DMS153 treated with DMSO at 0.1 percent for 48 hours (cell line): ENCODE data around the gene PNMA6F.
"Not testable (repeated sequence)": the region's sequence is repeated elsewhere in the genome, so short reads cannot be mapped to it uniquely, and the experiment has no call there.

Experiments
- DNase-seq: peaks from one replicate; lab custom pipeline; 2025; ENCODE audit not compliant: unreplicated experiment; lab: John Stamatoyannopoulos, UW

The PNMA6F gene

GRCh38 chrX:153336121-153336894, 14.7 kb upstream of the PNMA6F start:
- DNase-seq, result no peak

DNA sequence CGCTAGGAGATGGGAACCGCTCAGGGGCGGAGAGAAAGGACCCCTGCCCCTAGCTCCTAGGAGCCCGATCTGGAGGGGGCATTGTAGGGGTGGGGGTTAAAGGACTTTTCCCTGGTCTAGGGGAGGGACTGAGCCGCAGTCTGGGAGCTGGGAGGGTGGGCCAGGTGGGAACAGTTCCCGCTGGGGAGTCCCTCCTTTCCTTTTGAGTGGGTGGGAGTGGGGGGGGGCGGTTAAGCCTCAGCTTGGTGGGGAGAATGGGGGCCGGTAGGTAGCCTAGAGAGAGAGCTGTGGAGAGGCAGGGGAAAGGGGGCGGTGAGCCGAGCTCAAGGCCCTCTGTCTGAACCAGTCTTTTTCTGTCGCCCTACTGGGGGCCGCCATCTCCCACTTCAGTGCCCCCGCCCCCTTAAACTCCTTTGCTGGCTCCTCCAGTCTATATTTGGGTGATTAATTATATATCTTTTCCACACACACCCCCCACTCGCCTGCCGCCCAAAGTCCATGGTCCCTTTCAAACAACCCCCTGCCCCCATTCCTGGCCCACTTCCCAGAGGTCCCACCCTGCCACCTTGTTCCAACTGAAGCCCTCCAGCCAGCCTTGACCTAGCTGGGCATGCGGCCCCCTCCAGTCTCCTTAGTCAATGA, 13.2 kb upstream of the PNMA6F start:
- DNase-seq, result no peak

- DNase-seq, result peak; percentile 58
These were observed 12.5 kb upstream of the PNMA6F start, which contains the start of gene ZNF275 for GRCh38 chrX:153333821-153334653. Gene ZNF275, plus strand, starts transcription at chrX:153334153. Its CDS starts 2,527 bp downstream, at chrX:153336680.

DNA sequence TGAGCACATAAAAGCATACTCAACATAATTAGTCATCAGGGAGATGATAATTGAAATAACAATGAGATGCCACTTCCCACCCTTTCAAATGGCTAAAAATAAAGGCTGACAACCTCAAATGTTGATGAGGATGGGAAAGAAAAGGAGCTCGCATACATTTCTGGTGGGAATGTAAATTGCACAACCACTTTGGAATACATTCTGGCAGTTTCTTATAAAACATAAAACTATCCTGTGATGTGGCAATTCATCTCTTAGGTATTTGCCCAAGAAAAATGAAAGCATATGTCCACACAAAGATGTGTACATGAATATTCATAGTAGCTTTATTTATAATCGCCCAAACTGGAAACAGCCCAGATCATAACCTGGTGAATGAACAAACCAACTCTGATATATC, 11.7 kb upstream of the PNMA6F start:
- DNase-seq, result no peak

DNA sequence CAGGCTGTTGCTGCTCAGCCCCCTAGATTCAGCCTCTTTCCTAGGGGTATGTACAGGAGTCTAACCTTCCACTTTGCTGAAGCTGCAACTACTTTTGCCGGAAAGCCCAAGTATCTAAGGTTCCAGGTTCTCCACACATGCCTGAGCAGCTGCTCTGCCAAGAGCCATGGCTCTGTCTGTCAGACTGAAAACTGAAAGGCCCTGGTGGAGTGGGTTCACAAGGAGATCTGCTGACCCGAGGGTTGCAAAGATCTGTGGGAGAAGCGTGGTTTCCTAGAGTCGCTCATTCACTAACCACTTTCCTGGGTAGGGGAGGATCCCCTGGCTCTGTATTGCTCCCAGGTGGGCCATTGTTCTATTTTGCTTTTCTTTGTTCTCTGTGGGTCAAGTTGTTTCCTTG, 6.0 kb upstream of the PNMA6F start:
- DNase-seq, result no peak

DNA sequence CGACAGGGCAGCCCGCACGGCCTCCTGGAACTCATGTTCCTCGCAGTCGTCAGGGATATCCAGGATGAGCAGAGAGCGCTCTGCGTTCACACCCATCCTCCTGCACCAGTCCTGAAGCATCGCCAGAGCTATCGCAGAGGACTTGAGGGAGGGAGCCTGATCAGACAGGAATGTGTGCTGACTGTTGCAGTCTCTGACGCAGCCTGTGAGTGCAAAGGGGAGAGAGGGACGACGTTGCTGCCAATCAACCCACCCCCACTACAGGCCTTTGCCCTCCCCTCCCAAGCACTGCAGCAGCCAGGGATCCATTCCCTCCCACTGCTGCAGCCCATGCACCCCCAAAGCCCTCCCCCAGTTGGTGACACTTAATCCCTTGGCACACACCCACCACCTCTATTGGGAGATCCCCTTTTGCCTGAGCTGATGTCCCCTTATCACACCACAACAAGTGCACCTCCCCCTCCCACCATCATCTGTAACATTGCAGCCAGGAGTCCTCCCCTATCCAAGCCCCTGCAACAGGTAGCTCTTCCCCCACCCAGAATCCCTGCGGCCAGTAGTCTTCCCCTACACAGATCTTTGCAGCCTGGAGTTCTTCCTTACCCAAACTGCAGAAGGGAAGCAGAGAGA, 897 bp downstream of the PNMA6F start:
- DNase-seq, result no peak

- not testable (repeated sequence) for DNase-seq
These were observed 1.5 kb downstream of the PNMA6F start for GRCh38 chrX:153320047-153320443.

DNA sequence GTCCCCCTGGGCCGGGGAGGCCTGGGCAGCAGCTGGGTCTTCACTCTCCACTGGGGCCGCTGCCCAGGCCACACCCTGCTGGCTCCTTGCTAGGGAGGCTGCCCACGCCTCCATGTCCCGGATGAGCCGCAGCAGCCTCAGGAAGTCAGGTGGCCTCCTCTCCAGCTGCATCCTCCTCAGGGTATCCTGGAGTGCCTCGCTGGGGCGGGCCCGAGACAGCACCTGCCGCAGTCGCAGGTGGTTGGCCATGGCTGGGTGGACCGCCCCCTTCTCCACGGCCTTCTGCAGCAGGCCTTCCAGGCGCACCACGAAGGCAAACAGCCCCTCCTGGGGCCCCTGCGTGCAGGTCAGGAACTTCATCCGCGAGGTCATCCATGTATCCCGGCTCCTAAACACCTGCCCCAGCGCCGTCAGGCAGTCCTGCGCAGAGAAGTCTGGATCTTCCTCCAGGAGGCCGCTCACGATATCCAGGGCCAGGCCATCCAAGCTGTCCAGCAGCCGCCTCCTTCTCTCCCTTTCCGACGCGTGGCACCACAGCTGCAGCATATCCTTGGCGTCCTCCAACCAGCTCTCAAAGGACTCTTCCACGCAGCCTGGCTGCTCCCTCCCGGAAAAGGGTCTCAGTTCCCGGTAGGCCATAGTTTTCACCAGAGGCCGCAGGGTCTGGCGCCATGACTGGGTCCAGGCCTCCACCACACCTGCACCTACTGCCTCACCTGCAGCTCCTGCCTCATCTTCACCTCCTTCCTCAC, 2.1 kb downstream of the PNMA6F start:
- no peak for DNase-seq

GRCh38 chrX:153318811-153319210, 2.8 kb downstream of the PNMA6F start:
- DNase-seq, result no peak

GRCh38 chrX:153317996-153318722, 3.4 kb downstream of the PNMA6F start:
- DNase-seq, result no peak

DNA sequence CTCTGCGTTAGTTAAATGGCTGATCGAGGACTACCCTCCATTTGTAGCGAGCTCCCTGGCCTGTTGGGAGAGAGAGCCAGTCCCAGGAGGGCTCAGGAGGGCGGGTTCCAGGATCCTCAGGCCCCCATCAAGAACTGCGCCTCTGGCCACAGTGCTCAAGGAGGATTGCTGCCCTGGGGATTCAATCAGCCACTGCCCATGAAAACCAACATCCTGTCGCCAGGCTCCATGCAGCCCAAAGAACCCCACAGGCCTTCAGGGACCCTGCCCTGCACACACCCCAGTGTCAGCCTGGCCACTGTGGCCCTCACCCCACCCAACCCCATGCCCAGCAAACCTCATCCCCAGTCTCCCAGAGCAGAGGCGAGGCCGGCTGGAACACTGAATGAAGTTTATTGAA, 4.3 kb downstream of the PNMA6F start:
- DNase-seq, result no peak

- no peak for DNase-seq
These were observed 8.7 kb downstream of the PNMA6F start for GRCh38 chrX:153312842-153313241.

DNA sequence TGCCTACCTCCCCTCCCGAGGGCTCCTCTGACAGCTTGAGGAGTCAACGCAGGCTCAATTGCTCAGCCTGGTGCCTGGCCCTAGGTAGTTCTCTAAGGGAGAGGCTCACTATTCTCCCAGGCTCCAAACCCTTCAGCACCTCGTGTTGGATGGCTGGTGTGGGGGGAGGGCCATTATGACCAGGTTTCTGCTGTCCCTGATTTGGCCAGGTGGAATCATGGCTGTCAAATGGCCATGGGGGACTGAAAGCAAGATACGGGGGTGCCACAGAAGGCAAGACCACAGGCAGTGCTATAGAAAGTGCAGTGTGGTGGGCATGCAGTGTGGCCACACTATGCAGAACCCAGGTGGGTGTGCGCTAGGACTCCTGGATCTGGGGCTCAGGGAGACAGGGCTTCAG, 9.5 kb downstream of the PNMA6F start:
- DNase-seq, result no peak

DNA sequence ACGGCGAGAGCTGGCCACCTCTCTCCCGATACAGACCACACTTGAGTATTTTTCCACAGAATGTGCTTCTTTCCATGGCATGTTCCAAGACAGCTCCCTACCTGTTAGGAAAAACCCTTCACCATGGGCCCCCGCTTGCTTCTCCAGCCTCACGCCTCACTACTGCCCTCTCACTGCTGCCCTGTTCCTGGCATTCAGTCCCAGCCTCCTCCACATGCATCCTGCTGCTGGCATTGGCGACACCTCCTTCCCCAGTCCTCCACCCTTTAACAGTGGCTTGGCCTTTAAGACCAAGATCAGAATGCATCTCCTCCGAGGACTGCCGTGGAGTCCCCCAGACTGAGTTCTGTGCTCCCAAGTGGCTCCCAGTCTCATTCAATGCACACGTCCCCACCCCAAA, 10.7 kb downstream of the PNMA6F start:
- DNase-seq, result no peak

DNA sequence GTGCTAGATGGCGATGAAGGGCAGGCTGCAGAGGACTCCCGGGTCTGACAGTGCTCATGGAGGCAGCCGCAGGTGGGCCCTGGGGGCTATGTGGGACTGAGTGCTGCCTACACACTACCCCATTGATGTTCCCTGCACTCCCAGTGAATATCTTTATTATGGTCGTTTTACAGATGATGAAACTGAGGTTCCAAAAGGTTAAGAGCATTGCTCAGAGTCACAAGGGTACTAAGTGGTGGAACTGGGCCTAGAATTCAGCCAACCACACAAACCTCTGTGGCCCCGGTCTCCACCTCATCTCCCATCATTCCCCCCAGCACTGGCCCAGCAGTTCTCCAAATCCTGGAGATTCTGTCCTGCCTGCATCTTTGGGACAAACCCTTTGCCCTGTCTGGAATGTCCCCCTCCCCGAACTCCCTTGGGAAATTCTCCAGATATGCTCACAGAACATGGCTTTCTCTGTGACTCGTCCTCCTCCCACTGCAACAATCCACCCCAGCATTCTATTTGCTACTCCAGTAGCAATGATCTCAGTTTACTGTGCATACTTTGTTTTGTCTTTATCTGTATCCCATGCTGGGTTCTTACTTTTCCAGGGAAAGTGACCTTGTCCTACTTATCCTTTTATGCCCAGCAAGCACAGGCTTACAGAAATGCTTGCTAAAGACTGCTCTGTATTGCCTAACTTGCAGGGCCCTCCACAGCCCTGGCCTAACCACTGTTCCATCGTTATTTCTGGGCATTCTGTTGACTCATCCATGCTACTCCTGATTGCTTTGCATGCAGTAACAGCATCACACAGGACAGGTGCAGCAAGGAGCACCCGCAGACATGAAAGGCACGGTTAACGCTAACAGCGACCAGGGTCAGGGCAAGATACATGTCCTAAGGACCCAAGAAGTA, 14.0 kb downstream of the PNMA6F start:
- no peak for DNase-seq

GRCh38 chrX:153306527-153307115, 14.9 kb downstream of the PNMA6F start:
- no peak for DNase-seq

- DNase-seq, result no peak
These were observed 15.6 kb downstream of the PNMA6F start for GRCh38 chrX:153305972-153306371.

DNA sequence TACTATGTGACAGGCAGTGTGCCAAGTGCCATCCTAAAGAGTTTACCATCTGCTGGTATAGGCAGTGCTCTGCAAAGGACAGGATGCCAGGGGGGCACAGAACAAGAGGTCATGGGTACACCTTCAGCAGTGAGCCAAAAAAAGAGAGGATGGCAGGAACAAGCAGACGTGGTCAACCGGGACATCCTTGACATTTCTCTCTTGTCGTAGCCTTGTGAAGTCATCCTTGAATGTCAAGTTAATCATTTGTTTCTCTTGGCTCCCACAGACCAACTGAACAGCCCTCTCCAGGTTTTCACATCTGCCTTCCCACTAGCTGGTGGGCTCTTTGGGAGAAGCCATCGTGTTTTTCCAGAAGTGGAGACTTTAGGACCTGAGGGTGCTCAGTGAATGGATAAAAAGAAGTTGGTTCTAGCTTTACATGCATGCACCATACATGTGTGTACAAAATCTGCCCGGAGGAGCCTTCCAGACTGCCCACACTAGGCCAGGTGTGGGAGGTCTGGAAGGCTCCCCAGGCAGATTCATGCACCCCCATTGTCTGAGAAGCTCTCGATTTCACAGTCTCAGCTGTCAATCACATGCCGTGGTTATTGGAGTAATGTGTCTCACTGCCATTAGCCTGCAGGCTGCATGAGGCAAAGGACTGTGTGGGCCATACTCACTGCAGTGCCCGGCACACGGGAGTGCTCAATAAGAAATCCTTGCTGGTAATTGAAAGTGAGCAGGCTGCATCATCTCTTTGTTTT, 16.4 kb downstream of the PNMA6F start:
- no peak for DNase-seq
